GM12865 (cell line): Measurements from ENCODE around the gene SBNO2.

ENCODE experiments used
- DNase-seq: peaks from one replicate; pipeline ENCODE4 v3.0.0; 2010; ENCODE audit warnings: low read depth
- H3K4me3 ChIP-seq: 2 replicates; pipeline ENCODE4 v1.5.1; 2011; ENCODE audit warnings: mild to moderate bottlenecking, low read depth, low read length, control low read depth
- CTCF ChIP-seq: IDR thresholded peaks from 2 replicates; pipeline ENCODE4 v1.5.1; 2011; ENCODE audit warnings: low read length, control low read depth, low read depth, inconsistent platforms; ENCODE audit not compliant: insufficient read depth; ENCODE audit errors: missing control alignments

Gene SBNO2

GRCh38 chr19:1122972-1123363 lies 51.1 kb downstream of the SBNO2 start:
- no peak overlapping the region for H3K4me3 ChIP-seq
- TF ChIP-seq CTCF: no peak
- peak; percentile 91 for DNase-seq

GRCh38 chr19:1122021-1122971 lies 51.8 kb downstream of the SBNO2 start:
- DNase-seq: no peak
- H3K4me3 ChIP-seq: no peak overlapping the region

GRCh38 chr19:1121395-1121794 lies 52.7 kb downstream of the SBNO2 start:
- H3K4me3 ChIP-seq: no peak overlapping the region
- TF ChIP-seq CTCF: no peak
- DNase-seq: no peak

More at GRCh38 chr19:1122021-1122971, 51.8 kb downstream of the SBNO2 start:
- TF ChIP-seq CTCF: no peak

- H3K4me3 ChIP-seq: no peak overlapping the region
- DNase-seq: no peak
- no peak for TF ChIP-seq CTCF
These were observed 54.4 kb downstream of the SBNO2 start for GRCh38 chr19:1119475-1120217.

- H3K4me3 ChIP-seq: no peak overlapping the region
- no peak for TF ChIP-seq CTCF
- DNase-seq: no peak
These were observed 55.1 kb downstream of the SBNO2 start for GRCh38 chr19:1118999-1119398.

GRCh38 chr19:1117654-1118053 lies 56.4 kb downstream of the SBNO2 start:
- TF ChIP-seq CTCF: no peak
- no peak overlapping the region for H3K4me3 ChIP-seq
- no peak for DNase-seq
